ENCODE data around the gene TRIM2. TPM values are rescaled to one million over a fixed set of nuclear protein-coding genes. Genes with fewer than 3 reads are reported as not detected.

Gene TRIM2
- total RNA-seq, 6 donors from 2014 or later: 17.6 to 45.1 (median 30.2) TPM

GRCh38 chr4:153364061-153364460, 159.8 kb downstream of the TRIM2 start:
- no peak for DNase-seq
- H3K36me3 ChIP-seq: no peaks in the 10 kb centered on the region
- H3K4me1 ChIP-seq: no peaks in the 10 kb centered on the region
- H3K27ac ChIP-seq: no peak overlapping the region
- TF ChIP-seq POLR2A (IDR thresholded peaks at IDR 0.05) (no peak), POLR2AphosphoS5 (IDR thresholded peaks at IDR 0.05) (no peak), CTCF (IDR thresholded peaks at IDR 0.05) (no peak), EP300 (IDR thresholded peaks at IDR 0.05) (no peak)
- no peaks in the 10 kb centered on the region for H3K9me3 ChIP-seq
- WGBS, 2 donors: 92 to 100% methylated on average over 4 of the region's 4 CpGs
- ATAC-seq (ENCODE audit: low FRiP score in 2 of 2): no peak
- H3K4me3 ChIP-seq: no peak overlapping the region
- no peaks in the 10 kb centered on the region for H3K27me3 ChIP-seq

- DNase-seq: no peak
- no peak overlapping the region for H3K4me3 ChIP-seq
- H3K36me3 ChIP-seq: no peaks in the 10 kb centered on the region
- H3K4me1 ChIP-seq: no peaks in the 10 kb centered on the region
- H3K9me3 ChIP-seq: no peaks in the 10 kb centered on the region
- no peak overlapping the region for H3K27ac ChIP-seq
- no peaks in the 10 kb centered on the region for H3K27me3 ChIP-seq
- WGBS, 2 donors: 75 to 83% methylated on average over 2 of the region's 2 CpGs
- TF ChIP-seq POLR2AphosphoS5 (IDR thresholded peaks at IDR 0.05): no peak
- TF ChIP-seq CTCF (IDR thresholded peaks at IDR 0.05): no peak
- TF ChIP-seq EP300 (IDR thresholded peaks at IDR 0.05): no peak
- no peak for TF ChIP-seq POLR2A (IDR thresholded peaks at IDR 0.05)
- peak in 1 of 2 donors; percentile 73 for ATAC-seq (ENCODE audit: low FRiP score in 2 of 2)
Observed at GRCh38 chr4:153365003-153365402, 160.8 kb downstream of the TRIM2 start.

- ATAC-seq (ENCODE audit: low FRiP score in 2 of 2) (no peak), DNase-seq (no peak)
- no peak overlapping the region for H3K4me3 ChIP-seq
- no peak for TF ChIP-seq POLR2AphosphoS5 (IDR thresholded peaks at IDR 0.05)
- TF ChIP-seq POLR2A (IDR thresholded peaks at IDR 0.05): no peak
- no peak for TF ChIP-seq EP300 (IDR thresholded peaks at IDR 0.05)
- TF ChIP-seq CTCF (IDR thresholded peaks at IDR 0.05): no peak
- WGBS, 2 donors: 75 to 82% methylated on average over 1 of the region's 1 CpG
- H3K36me3 ChIP-seq: no peaks in the 10 kb centered on the region
- H3K4me1 ChIP-seq: no peaks in the 10 kb centered on the region
- no peaks in the 10 kb centered on the region for H3K9me3 ChIP-seq
- no peak overlapping the region for H3K27ac ChIP-seq
- no peaks in the 10 kb centered on the region for H3K27me3 ChIP-seq
Observed at GRCh38 chr4:153366486-153366885, 162.2 kb downstream of the TRIM2 start.

- H3K27me3 ChIP-seq: no peaks in the 10 kb centered on the region
- ATAC-seq (ENCODE audit: low FRiP score in 2 of 2) (no peak), DNase-seq (no peak)
- 95 to 97% methylated on average over 1 of the region's 1 CpG for WGBS, 2 donors
- no peak overlapping the region for H3K27ac ChIP-seq
- H3K4me1 ChIP-seq: no peaks in the 10 kb centered on the region
- H3K36me3 ChIP-seq: no peaks in the 10 kb centered on the region
- TF ChIP-seq POLR2AphosphoS5 (IDR thresholded peaks at IDR 0.05): no peak
- TF ChIP-seq POLR2A (IDR thresholded peaks at IDR 0.05): no peak
- no peak for TF ChIP-seq CTCF (IDR thresholded peaks at IDR 0.05)
- no peak for TF ChIP-seq EP300 (IDR thresholded peaks at IDR 0.05)
- H3K9me3 ChIP-seq: no peaks in the 10 kb centered on the region
- no peak overlapping the region for H3K4me3 ChIP-seq
Observed at GRCh38 chr4:153367092-153367491, 162.8 kb downstream of the TRIM2 start.

- WGBS, 2 donors: 73 to 90% methylated on average over 1 of the region's 1 CpG
- no peak for ATAC-seq (ENCODE audit: low FRiP score in 2 of 2)
- TF ChIP-seq POLR2AphosphoS5 (IDR thresholded peaks at IDR 0.05) (no peak), POLR2A (IDR thresholded peaks at IDR 0.05) (no peak), CTCF (IDR thresholded peaks at IDR 0.05) (no peak), EP300 (IDR thresholded peaks at IDR 0.05) (no peak)
Observed at GRCh38 chr4:153369021-153369420, 164.8 kb downstream of the TRIM2 start.

More at GRCh38 chr4:153369021-153369420, 164.8 kb downstream of the TRIM2 start:
- Histone ChIP-seq H3K4me3 (no peak overlapping the region), H3K4me1 (no peaks in the 10 kb centered on the region), H3K9me3 (no peaks in the 10 kb centered on the region), H3K27me3 (no peaks in the 10 kb centered on the region), H3K27ac (no peak overlapping the region), H3K36me3 (no peaks in the 10 kb centered on the region)
- DNase-seq: no peak

Measured in upper lobe of left lung (tissue), 6 donors.